HG03571 (cell line): ENCODE results near the gene ZBTB32.
"Not testable (repeated sequence)": the region's sequence is repeated elsewhere in the genome, so short reads cannot be mapped to it uniquely, and the experiment has no call there.

Source experiments
- ATAC-seq: cut with Tn5 transposase; IDR thresholded peaks from one replicate; pipeline ENCODE4 v1.9.1; 2021; ENCODE audit not compliant: unreplicated experiment

Gene ZBTB32

GRCh38 chr19:35704218-35704617 lies at the start of gene ZBTB32:
Gene ZBTB32 (plus strand): TSS chr19:35704558. CDS start chr19:35714627, 10,069 bp downstream.
- ATAC-seq = no peak

GRCh38 chr19:35654828-35655227 lies 49.5 kb upstream of the ZBTB32 start:
- ATAC-seq = not testable (repeated sequence)

GRCh38 chr19:35655600-35655999 lies 48.8 kb upstream of the ZBTB32 start:
- ATAC-seq = no peak

- ATAC-seq = no peak
Observed at GRCh38 chr19:35656700-35657099, 47.7 kb upstream of the ZBTB32 start.

- ATAC-seq = no peak
Observed at GRCh38 chr19:35657904-35658700, 46.3 kb upstream of the ZBTB32 start.

- no peak for ATAC-seq
Observed at GRCh38 chr19:35661995-35662340, 42.4 kb upstream of the ZBTB32 start.

- ATAC-seq = no peak
Observed at GRCh38 chr19:35663981-35664380, 40.4 kb upstream of the ZBTB32 start.

GRCh38 chr19:35665157-35665556 lies 39.2 kb upstream of the ZBTB32 start:
- ATAC-seq = no peak

GRCh38 chr19:35665604-35666003 lies 38.8 kb upstream of the ZBTB32 start:
- ATAC-seq = no peak

GRCh38 chr19:35666251-35666913 lies 38.0 kb upstream of the ZBTB32 start, which contains the start of gene UPK1A:
Gene UPK1A (plus strand): TSS chr19:35666517. CDS start chr19:35666813, 296 bp downstream.
- ATAC-seq = no peak

GRCh38 chr19:35669566-35669965 lies 34.8 kb upstream of the ZBTB32 start:
- no peak for ATAC-seq

- no peak for ATAC-seq
Observed at GRCh38 chr19:35669974-35670373, 34.4 kb upstream of the ZBTB32 start.

GRCh38 chr19:35670686-35671085 lies 33.7 kb upstream of the ZBTB32 start:
- no peak for ATAC-seq

- no peak for ATAC-seq
Observed at GRCh38 chr19:35671818-35672217, 32.5 kb upstream of the ZBTB32 start.

GRCh38 chr19:35673121-35673804 lies 31.1 kb upstream of the ZBTB32 start:
- ATAC-seq = no peak

- no peak for ATAC-seq
Observed at GRCh38 chr19:35675589-35676140, 28.7 kb upstream of the ZBTB32 start.

GRCh38 chr19:35689836-35690235 lies 14.5 kb upstream of the ZBTB32 start:
- ATAC-seq = no peak

- not testable (repeated sequence) for ATAC-seq
Observed at GRCh38 chr19:35691106-35691505, 13.3 kb upstream of the ZBTB32 start.

GRCh38 chr19:35692010-35692409 lies 12.3 kb upstream of the ZBTB32 start:
- ATAC-seq = no peak

- peak; percentile 21 for ATAC-seq
Observed at GRCh38 chr19:35693422-35693821, 10.9 kb upstream of the ZBTB32 start.

- peak; percentile 62 for ATAC-seq
Observed at GRCh38 chr19:35693835-35694599, 10.3 kb upstream of the ZBTB32 start.
